Measurements from ENCODE around the gene SKP1.

- no peak for TF ChIP-seq TAF1 (conservative IDR thresholded peaks at IDR 0.05)
- no peak for TF ChIP-seq YY1 (IDR thresholded peaks at IDR 0.05)
- no peak for TF ChIP-seq GABPA (IDR thresholded peaks at IDR 0.05 in 1 of 2, conservative IDR thresholded peaks at IDR 0.05 in 1 of 2)
- TF ChIP-seq CTCF (IDR thresholded peaks at IDR 0.05; ENCODE audit: low read depth, low read length, missing input control): no peak
- no peak for TF ChIP-seq RAD21 (IDR thresholded peaks at IDR 0.05)
- no peak for TF ChIP-seq ZBTB33 (IDR thresholded peaks at IDR 0.05)
- no peak for TF ChIP-seq REST (IDR thresholded peaks at IDR 0.05)
- no peak for TF ChIP-seq SP1 (IDR thresholded peaks at IDR 0.05)
- no peak for TF ChIP-seq RXRA (IDR thresholded peaks at IDR 0.05)
- no peak for TF ChIP-seq JUND (IDR thresholded peaks at IDR 0.05)
Observed at GRCh38 chr5:134207696-134208095, 30.9 kb upstream of the SKP1 start.

Measured in liver (tissue), 3 donors.